HCT116 (cell line): Measurements from ENCODE around the gene CEP20. TPM values are rescaled to one million over a fixed set of nuclear protein-coding genes. Genes with fewer than 3 reads are reported as not detected.

Source experiments
- ATAC-seq: fragments of 200-7000 bp; cut with Tn5 transposase; 2 replicates; pipeline ENCODE4 v1.9.1; 2020; ENCODE audit warnings: mild to moderate bottlenecking, moderate library complexity
- BruUV-seq: library from RNA; stranded (reverse); fragments of 400-500 nt; replicated peaks from 2 replicates; lab custom pipeline; 2021; lab: Mats Ljungman, UMichigan
- CTCF ChIA-PET: fragments of 300-600 bp; sonication (Branson Sonifier 250); formaldehyde crosslinking; loops from one replicate; lab custom pipeline; 2021; ENCODE audit warnings: antibody characterized with exemption; lab: Charles Lee
- POLR2A ChIA-PET: fragments of 300-600, 350-600 bp; sonication (Branson Sonifier 250); formaldehyde crosslinking; loops from one replicate; lab custom pipeline; 2021; ENCODE audit warnings: antibody characterized with exemption; lab: Charles Lee
- RAD21 ChIA-PET, 2 experiments: fragments of 300-600 bp; sonication (Branson Sonifier 250); formaldehyde crosslinking; loops; one replicate each; lab custom pipeline; 2023; ENCODE audit warnings: low total read pairs in 2 of 2; ENCODE audit not compliant: uncharacterized antibody in 2 of 2, unreplicated experiment in 2 of 2, low non-redundant PET in 1 of 2; lab: Charles Lee
- DNase-seq: peaks from one replicate; pipeline ENCODE4 v3.0.0-alpha.2; 2010; ENCODE audit warnings: low read depth, low spot score
- H2AFZ ChIP-seq: fragments of 200-600 bp; shearing (Covaris generic), sonication (generic); 2 replicates; pipeline ENCODE4 v1.6.1; 2017; ENCODE audit warnings: low read depth, mixed run types, mixed read lengths, antibody characterized with exemption, low read length; ENCODE audit not compliant: poor library complexity, severe bottlenecking
- H3K27ac ChIP-seq: 2 replicates; pipeline ENCODE4 v1.5.1; 2012; ENCODE audit warnings: low read depth, low read length
- H3K27me3 ChIP-seq: fragments of 200-600 bp; sonication (generic); 2 replicates; pipeline ENCODE4 v1.6.1; 2016; ENCODE audit warnings: mixed run types, low read length, mixed read lengths; ENCODE audit not compliant: insufficient read depth
- H3K36me3 ChIP-seq, 2 experiments: fragments of 200-500 bp in 1 of 2; fragments of 200-600 bp in 1 of 2; sonication (Bioruptor generic) in 1 of 2; sonication (generic) in 1 of 2; 2 replicates each; pipeline versions ENCODE4 v1.5.1 to v1.6.1; 2014 to 2016; ENCODE audit warnings: low read length in 2 of 2, inconsistent platforms in 1 of 2, mixed read lengths in 1 of 2, mixed run types in 1 of 2; ENCODE audit not compliant: insufficient read depth in 2 of 2, control insufficient read depth in 1 of 2
- H3K4me1 ChIP-seq, 2 experiments: fragments of 200-600 bp in 1 of 2; sonication (generic) in 1 of 2; 2 replicates each; pipeline versions ENCODE4 v1.5.1 to v1.6.1; 2012 to 2017; ENCODE audit warnings: low read length in 2 of 2, inconsistent platforms in 1 of 2, mild to moderate bottlenecking in 1 of 2, mixed read lengths in 1 of 2, mixed run types in 1 of 2, moderate library complexity in 1 of 2; ENCODE audit not compliant: insufficient read depth in 2 of 2, control insufficient read depth in 1 of 2
- H3K4me2 ChIP-seq: fragments of 200-600 bp; sonication (generic); 2 replicates; pipeline ENCODE4 v1.6.1; 2017; ENCODE audit warnings: mixed run types, low read length, mixed read lengths
- H3K4me3 ChIP-seq, 2 experiments: fragments of 200-600 bp in 1 of 2; sonication (generic) in 1 of 2; replicated peaks in 1 of 2; 2 replicates each; pipeline ENCODE4 v1.5.1; 2011 to 2016; ENCODE audit warnings: low read length in 2 of 2, control low read depth in 1 of 2, low read depth in 1 of 2, mild to moderate bottlenecking in 1 of 2, mixed read lengths in 1 of 2, mixed run types in 1 of 2
- H3K79me2 ChIP-seq: fragments of 200-600 bp; sonication (generic); 2 replicates; pipeline ENCODE4 v1.6.1; 2017; ENCODE audit warnings: mild to moderate bottlenecking, mixed run types, low read length, moderate library complexity, mixed read lengths; ENCODE audit not compliant: insufficient read depth
- H3K9ac ChIP-seq: fragments of 200-600 bp; sonication (generic); 2 replicates; pipeline ENCODE4 v1.6.1; 2016; ENCODE audit warnings: low read length, mixed read lengths
- H3K9me2 ChIP-seq: fragments of 200-600 bp; sonication (generic), shearing (Covaris generic); 2 replicates; pipeline ENCODE4 v1.6.1; 2017; ENCODE audit warnings: mixed run types, mild to moderate bottlenecking, moderate library complexity; ENCODE audit not compliant: insufficient read depth
- H3K9me3 ChIP-seq, 2 experiments: fragments of 200-500 bp in 1 of 2; fragments of 200-600 bp in 1 of 2; sonication (Bioruptor generic) in 1 of 2; sonication (generic) in 1 of 2; 2 replicates each; pipeline ENCODE4 v1.6.1; 2014 to 2017; ENCODE audit warnings: low read length in 2 of 2, mixed read lengths in 2 of 2, inconsistent platforms in 1 of 2, low read depth in 1 of 2, mild to moderate bottlenecking in 1 of 2, mixed run types in 1 of 2, moderate library complexity in 1 of 2; ENCODE audit not compliant: control insufficient read depth in 1 of 2, insufficient read depth in 1 of 2
- H4K20me1 ChIP-seq: fragments of 200-600 bp; sonication (generic), shearing (Covaris generic); 2 replicates; pipeline ENCODE4 v1.6.1; 2017; ENCODE audit warnings: mixed run types, mild to moderate bottlenecking, moderate library complexity; ENCODE audit not compliant: insufficient read depth
- CBX3 ChIP-seq: IDR thresholded peaks from 2 replicates; pipeline ENCODE4 v1.6.1; 2012; ENCODE audit warnings: low read depth
- CEBPB ChIP-seq: IDR thresholded peaks from 2 replicates; pipeline ENCODE4 v1.6.1; 2012; ENCODE audit warnings: low read depth
- CTCF ChIP-seq, 3 experiments: fragments of 200-600 bp in 1 of 3; sonication (generic) in 1 of 3; IDR thresholded peaks in 2 of 3; conservative IDR thresholded peaks in 1 of 3; 2 replicates each; pipeline ENCODE4 v1.5.1; 2012 to 2017; ENCODE audit warnings: low read depth in 2 of 3, low read length in 2 of 3, antibody characterized with exemption in 1 of 3, borderline replicate concordance in 1 of 3, control low read depth in 1 of 3, mild to moderate bottlenecking in 1 of 3, mixed read lengths in 1 of 3, mixed run types in 1 of 3, moderate library complexity in 1 of 3; ENCODE audit not compliant: insufficient read depth in 1 of 3
- EGR1 ChIP-seq: IDR thresholded peaks from 2 replicates; pipeline ENCODE4 v1.6.1; 2012; ENCODE audit warnings: low read depth
- ELF1 ChIP-seq: IDR thresholded peaks from 2 replicates; pipeline ENCODE4 v1.6.1; 2012; ENCODE audit warnings: low read depth, borderline replicate concordance
- EZH2 ChIP-seq: fragments of 200-600 bp; sonication (generic); IDR thresholded peaks from 2 replicates; pipeline ENCODE4 v1.6.1; 2017; ENCODE audit warnings: antibody characterized with exemption, mixed run types
- EZH2phosphoT487 ChIP-seq: fragments of 200-600 bp; IDR thresholded peaks from 2 replicates; pipeline ENCODE4 v1.6.1; 2018; ENCODE audit warnings: antibody characterized with exemption, borderline replicate concordance
- FOSL1 ChIP-seq: IDR thresholded peaks from 2 replicates; pipeline ENCODE4 v1.6.1; 2012; ENCODE audit warnings: low read depth
- JUND ChIP-seq: IDR thresholded peaks from 2 replicates; pipeline ENCODE4 v1.6.1; 2012
- RAD21 ChIP-seq: IDR thresholded peaks from 2 replicates; pipeline ENCODE4 v1.6.1; 2012; ENCODE audit warnings: low read depth, mild to moderate bottlenecking
- SIN3A ChIP-seq: IDR thresholded peaks from 2 replicates; pipeline ENCODE4 v1.6.1; 2012; ENCODE audit warnings: low read depth
- SRF ChIP-seq: IDR thresholded peaks from 2 replicates; pipeline ENCODE4 v1.6.1; 2012; ENCODE audit warnings: low read depth
- YY1 ChIP-seq: IDR thresholded peaks from 2 replicates; pipeline ENCODE4 v1.6.1; 2011; ENCODE audit warnings: low read length, low read depth, moderate library complexity, mild to moderate bottlenecking; ENCODE audit not compliant: insufficient replicate concordance; ENCODE audit errors: extremely low read depth
- ZBTB33 ChIP-seq: IDR thresholded peaks from 2 replicates; pipeline ENCODE4 v1.6.1; 2011; ENCODE audit warnings: mild to moderate bottlenecking, low read length, moderate library complexity; ENCODE audit not compliant: insufficient replicate concordance; ENCODE audit errors: extremely low read depth
- ZFX ChIP-seq: fragments of 450-650 bp; IDR thresholded peaks from 2 replicates; pipeline ENCODE4 v1.6.1; 2017
- intact Hi-C: fragments of 100-400 bp; cut with micrococcal nuclease; formaldehyde crosslinking; loops from 2 replicates; pipeline ENCODE4 v1.10.0; 2022
- total RNA-seq: library from RNA; stranded (reverse); gene quantifications from one replicate; pipeline ENCODE4 v1.2.1, GENCODE V29; 2021; ENCODE audit not compliant: unreplicated experiment

Gene CEP20
- total RNA-seq, 1 experiment from 2014 or later: 67.7 TPM

- H3K9ac ChIP-seq: no peak overlapping the region
- no peak for ATAC-seq
- intact Hi-C loops: no loop called here
- no peak overlapping the region for H3K27ac ChIP-seq
- H4K20me1 ChIP-seq: no peaks in the 10 kb centered on the region; the same call in 1 of the 2 replicates
- no peaks in the 10 kb centered on the region for H3K27me3 ChIP-seq
- ChIA-PET CTCF (no interaction called here), POLR2A (no interaction called here), RAD21 (no interaction called here)
- no peaks in the 10 kb centered on the region for H3K4me1 ChIP-seq
- peaks cover 3% of the 10 kb centered on the region for H3K79me2 ChIP-seq
- H3K4me3 ChIP-seq: no peak overlapping the region
- H3K9me3 ChIP-seq: no peaks in the 10 kb centered on the region
- H3K36me3 ChIP-seq: peaks cover 31 to 32% of the 10 kb centered on the region in 2 experiments
- BruUV-seq: no TSS peak
- H2AFZ ChIP-seq: no peak overlapping the region
- no peaks in the 10 kb centered on the region for H3K9me2 ChIP-seq
- no peak overlapping the region for H3K4me2 ChIP-seq
- TF ChIP-seq ELF1: no peak
- TF ChIP-seq CTCF (IDR thresholded peaks at IDR 0.05 in 2 of 3, conservative IDR thresholded peaks at IDR 0.05 in 1 of 3; ENCODE audit: borderline replicate concordance in 1 of 3, insufficient read depth in 1 of 3, low read depth in 2 of 3, low read length in 2 of 3): no peak
- DNase-seq: no peak
Measured at GRCh38 chr16:15866451-15866850, 22.0 kb downstream of the CEP20 start.

- ChIA-PET POLR2A (no interaction called here), CTCF (no interaction called here), RAD21 (no interaction called here)
- Histone ChIP-seq H3K27me3 (no peaks in the 10 kb centered on the region), H3K9me2 (no peaks in the 10 kb centered on the region), H3K79me2 (no peaks in the 10 kb centered on the region), H3K9ac (no peak overlapping the region), H3K36me3 (peaks cover 28 to 32% of the 10 kb centered on the region in 2 experiments), H3K4me2 (no peak overlapping the region), H3K4me1 (no peaks in the 10 kb centered on the region), H3K27ac (no peak overlapping the region), H3K4me3 (no peak overlapping the region), H3K9me3 (no peaks in the 10 kb centered on the region), H4K20me1 (no peaks in the 10 kb centered on the region; the same call in 1 of the 2 replicates), H2AFZ (no peak overlapping the region)
- ATAC-seq (no peak), DNase-seq (no peak)
- intact Hi-C loops: no loop called here
- TF ChIP-seq JUND (no peak), CEBPB (no peak), EGR1 (no peak), SRF (no peak), CBX3 (no peak), ELF1 (no peak), YY1 (no peak), CTCF (IDR thresholded peaks at IDR 0.05 in 2 of 3, conservative IDR thresholded peaks at IDR 0.05 in 1 of 3; ENCODE audit: borderline replicate concordance in 1 of 3, insufficient read depth in 1 of 3, low read depth in 2 of 3, low read length in 2 of 3) (no peak), RAD21 (no peak), EZH2 (no peak), SIN3A (no peak), FOSL1 (no peak), ZFX (no peak), EZH2phosphoT487 (no peak), ZBTB33 (no peak)
- no TSS peak for BruUV-seq
Measured at GRCh38 chr16:15865742-15866141, 22.7 kb downstream of the CEP20 start.
